HT-29 (cell line): ENCODE results near the gene KATNB1. TPM values are rescaled to one million over a fixed set of nuclear protein-coding genes. Genes with fewer than 3 reads are reported as not detected.
"Not testable (repeated sequence)": the region's sequence is repeated elsewhere in the genome, so short reads cannot be mapped to it uniquely, and the experiment has no call there.

ENCODE experiments used
- DNase-seq: peaks from one replicate; pipeline ENCODE4 v3.0.0-alpha.2; 2015; ENCODE audit warnings: low spot score
- total RNA-seq: library from RNA; depleted of rRNA; stranded (reverse); fragments of >200 nt; shearing (Covaris generic); gene quantifications from 2 replicates; pipeline ENCODE4 v1.2.3, GENCODE V29; 2014

The KATNB1 gene
- total RNA-seq, 1 experiment from 2014 or later = 80.2 TPM

GRCh38 chr16:57725151-57725550, 10.4 kb upstream of the KATNB1 start:
- no peak for DNase-seq

GRCh38 chr16:57725554-57725953, 10.0 kb upstream of the KATNB1 start:
- no peak for DNase-seq

GRCh38 chr16:57725976-57726375, 9.6 kb upstream of the KATNB1 start:
- no peak for DNase-seq

DNA sequence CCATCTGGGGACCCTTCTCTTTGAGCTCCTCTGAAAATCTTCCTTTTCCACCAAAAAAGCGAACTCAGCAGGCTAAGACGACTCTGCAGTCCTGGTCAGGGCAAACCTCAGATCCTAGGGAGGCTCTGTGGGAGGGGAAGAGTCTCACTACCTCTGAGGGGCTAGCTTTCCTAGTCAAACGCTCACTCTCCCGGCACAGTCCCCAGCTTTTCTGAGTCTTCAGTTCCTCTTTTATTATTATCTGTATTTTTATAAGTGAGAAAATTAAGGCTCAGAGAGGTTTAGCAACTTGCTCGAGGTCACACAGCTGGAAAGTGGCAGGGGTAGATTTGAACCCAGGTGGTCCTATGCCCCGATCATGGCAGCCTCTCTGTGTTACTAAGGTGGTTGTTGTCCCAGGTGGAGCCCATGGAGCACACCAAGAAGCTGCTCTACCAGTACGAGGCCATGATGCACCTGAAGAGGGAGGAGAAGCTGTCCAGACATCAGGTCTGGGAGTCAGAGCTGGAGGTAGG, 9.1 kb upstream of the KATNB1 start:
- no peak for DNase-seq

- no peak for DNase-seq
Observed at GRCh38 chr16:57727610-57728009, 8.0 kb upstream of the KATNB1 start.

DNA sequence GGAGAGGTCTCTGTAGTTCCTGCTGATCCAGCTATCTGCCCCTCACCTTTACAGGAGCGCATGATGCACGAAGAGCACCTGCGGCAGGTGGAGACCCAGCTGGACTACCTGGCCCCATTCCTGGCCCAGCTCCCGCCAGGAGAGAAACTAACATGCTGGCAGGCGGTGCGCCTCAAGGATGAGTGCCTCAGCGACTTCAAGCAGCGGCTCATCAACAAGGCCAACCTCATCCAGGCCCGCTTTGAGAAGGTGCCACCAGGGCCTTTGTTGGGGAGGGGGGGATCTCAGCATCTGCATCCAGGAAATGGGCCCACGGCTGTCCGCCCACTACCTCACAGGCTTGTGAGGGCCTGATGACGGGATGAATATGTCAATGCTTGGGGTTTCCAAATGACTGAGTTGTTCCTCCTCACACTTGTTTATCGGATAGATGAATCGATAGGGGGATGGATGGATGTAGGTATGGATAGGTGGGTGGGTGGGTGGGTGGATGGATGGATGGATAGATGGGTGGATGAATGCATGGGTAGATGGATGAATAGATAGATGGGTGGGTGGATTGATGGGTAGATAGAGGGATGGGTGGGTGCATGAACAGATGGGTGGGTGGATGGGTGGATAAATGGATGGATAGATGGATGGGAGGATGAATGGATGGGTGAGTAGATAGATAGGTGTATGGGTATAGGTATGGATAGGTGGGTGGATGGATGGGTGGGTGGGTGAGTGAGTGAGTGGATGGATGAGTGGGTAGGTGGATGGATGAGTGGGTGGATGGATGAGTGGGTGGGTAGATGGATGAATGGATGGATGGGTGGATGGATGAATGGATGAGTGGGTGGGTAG, 7.0 kb upstream of the KATNB1 start:
- DNase-seq = no peak

- DNase-seq = no peak
Observed at GRCh38 chr16:57729182-57729484, 6.4 kb upstream of the KATNB1 start.

GRCh38 chr16:57729852-57730251, 5.7 kb upstream of the KATNB1 start:
- DNase-seq = not testable (repeated sequence)

GRCh38 chr16:57730771-57731730, 4.5 kb upstream of the KATNB1 start:
- no peak for DNase-seq

DNA sequence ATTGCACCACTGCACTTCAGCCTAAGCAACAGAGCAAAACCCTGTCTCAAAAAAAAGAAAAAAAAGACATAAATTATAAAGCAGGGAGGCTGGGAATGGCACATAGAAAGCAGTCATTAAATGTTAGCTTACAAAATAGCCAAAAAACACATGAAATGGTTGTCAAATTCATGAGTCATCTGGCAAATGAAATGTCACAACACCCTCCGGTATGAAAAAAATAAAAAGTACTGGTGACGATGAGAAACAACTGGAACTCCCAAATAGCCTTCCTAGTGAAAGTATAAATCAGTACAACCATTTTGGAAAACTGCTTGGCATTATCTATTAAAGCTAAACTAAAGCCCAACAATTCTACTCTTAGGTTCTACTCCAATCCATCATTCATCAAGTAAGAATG, 3.5 kb upstream of the KATNB1 start:
- DNase-seq = no peak

DNA sequence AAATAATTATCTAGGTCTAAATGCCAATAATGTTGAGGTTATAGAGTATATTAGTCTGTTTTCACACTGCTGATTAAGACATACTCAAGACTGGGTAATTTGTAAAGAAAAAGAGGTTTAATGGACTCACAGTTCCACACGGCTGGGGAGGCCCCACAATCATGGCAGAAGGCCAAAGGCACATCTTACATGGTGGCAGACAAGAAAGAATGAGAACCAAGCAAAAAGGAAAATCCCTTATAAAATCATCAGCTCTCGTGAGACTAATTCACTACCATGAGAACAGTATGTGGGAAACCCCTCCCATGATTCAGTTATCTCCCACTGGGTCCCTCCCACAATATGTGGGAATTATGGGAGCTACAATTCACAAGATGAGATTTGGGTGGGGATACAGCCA, 2.9 kb upstream of the KATNB1 start:
- DNase-seq = no peak

GRCh38 chr16:57734308-57734924, 1.2 kb upstream of the KATNB1 start:
- DNase-seq = no peak

- DNase-seq = peak; percentile 100
Observed at GRCh38 chr16:57734925-57735754, 430 bp upstream of the KATNB1 start.

GRCh38 chr16:57736419-57737351, 1.1 kb downstream of the KATNB1 start:
- DNase-seq = peak; percentile 80

GRCh38 chr16:57738844-57739243, 3.3 kb downstream of the KATNB1 start:
- no peak for DNase-seq

DNA sequence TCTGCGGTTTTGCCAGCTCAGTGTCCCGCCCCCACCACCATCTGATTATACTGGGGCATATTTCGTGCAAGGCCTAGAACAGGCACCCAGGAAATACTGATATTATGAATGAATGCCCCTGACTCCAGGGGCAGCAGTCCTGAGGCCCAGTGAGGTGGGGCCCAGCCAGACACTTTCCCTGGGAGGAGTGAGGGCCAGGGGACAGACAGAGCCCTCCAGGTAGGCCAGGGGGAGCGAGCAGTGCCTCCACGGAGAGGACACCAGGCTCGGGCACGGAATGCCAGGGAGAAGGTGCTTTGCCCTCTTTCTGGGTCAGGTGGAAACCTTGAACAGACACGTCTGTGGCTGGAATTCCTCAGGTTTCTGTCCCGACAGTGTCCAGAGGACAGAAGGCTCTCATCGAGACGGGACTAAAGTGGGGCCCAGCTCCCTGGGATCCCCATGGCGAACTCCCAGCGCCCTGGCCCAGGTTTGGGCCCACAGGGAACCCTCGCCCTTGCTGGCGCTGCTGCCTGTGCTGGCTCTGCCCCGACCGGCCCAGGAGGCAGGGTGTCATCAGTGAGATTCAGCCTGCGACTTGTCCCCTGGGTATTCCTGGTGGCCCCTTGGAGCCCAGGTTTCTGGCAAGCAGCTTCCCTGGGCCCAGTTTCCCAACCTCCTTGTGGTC, 4.3 kb downstream of the KATNB1 start:
- no peak for DNase-seq

DNA sequence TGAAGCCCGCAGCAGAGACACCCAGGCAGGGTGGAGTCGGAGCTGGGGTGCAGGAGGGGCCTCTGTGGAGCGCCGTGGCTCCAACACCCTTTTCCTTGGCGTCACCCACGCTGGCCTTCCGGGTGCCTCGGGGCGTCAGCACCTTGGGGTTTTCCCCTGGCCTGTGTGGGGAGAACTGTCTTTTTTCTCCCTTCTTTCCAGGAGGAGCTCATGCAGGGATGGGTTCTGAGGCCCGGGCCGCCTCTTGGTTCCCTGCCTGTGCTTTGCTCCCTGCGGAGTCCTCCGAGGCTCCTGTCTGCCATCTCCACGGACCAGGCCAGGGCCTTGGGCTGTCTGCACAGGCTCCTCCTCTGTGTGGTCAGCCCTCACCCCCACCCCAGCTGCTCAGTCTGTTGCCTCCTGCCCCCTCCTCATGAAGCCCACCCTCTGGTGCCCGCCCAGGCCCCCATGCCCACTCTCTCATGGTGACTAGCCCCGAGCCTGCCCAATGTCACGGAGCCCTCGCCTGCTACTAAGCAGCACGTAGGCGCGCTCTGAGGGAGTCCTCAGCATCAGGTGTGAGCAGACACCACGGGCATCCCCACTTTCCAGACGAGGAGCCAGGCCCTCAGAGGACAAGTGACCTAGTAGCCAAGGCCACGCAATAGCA, 5.0 kb downstream of the KATNB1 start:
- DNase-seq = no peak

DNA sequence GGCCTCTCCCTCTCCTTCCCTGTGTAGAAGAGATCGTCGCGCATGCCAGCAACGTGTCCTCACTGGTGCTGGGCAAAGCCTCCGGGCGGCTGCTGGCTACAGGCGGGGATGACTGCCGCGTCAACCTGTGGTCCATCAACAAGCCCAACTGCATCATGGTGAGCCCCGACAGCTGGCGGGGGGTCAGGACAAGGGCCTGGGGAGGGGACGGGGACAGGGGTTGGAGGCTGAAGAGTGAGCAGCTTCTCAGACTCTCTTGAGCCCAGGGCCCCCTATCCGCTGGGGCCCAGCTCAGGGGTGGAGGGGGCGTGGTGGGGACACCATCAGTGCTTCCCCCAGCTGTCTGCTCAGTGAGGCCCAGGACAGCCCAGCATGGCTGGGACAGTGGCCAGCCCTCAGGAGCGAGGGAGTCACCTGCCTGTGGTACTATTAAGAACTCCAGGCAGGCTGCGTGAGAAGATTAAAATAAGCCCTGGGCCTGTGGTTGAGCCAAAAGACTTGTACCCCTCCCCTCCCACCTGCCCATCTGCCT, 6.2 kb downstream of the KATNB1 start:
- no peak for DNase-seq

DNA sequence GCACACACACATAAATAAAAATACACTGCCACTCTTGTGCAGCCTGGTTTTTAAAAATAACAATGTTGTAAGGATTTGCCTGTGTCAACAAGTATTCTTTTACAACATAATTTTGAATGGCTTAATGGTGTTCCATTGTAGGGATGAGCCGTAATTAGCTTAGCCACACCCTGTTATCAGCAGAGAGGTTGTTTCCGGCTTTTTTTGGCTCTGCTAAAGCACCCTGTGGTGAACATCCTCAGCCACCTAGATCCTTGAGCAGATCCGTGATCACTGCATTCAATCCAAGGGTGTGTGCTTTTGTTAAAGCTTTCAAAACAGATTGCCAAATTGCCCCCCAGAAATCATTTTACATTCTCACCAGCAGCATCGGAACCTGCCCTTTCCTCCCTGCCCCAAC, 7.0 kb downstream of the KATNB1 start:
- DNase-seq = no peak
